H1 (cell line): ENCODE measurements around the gene EEF1AKMT2. TPM values are rescaled to one million over a fixed set of nuclear protein-coding genes. Genes with fewer than 3 reads are reported as not detected.

ENCODE experiments used
- CTCF ChIA-PET: fragments of 300-600 bp; sonication (Branson Sonifier 250); formaldehyde crosslinking; loops from one replicate; lab custom pipeline; 2021; ENCODE audit not compliant: partially characterized antibody; lab: Charles Lee
- POLR2A ChIA-PET: fragments of 300-600 bp; sonication (Branson Sonifier 250); formaldehyde crosslinking; loops from one replicate; lab custom pipeline; 2021; ENCODE audit warnings: inconsistent platforms; ENCODE audit not compliant: partially characterized antibody; lab: Charles Lee
- DNase-seq, 2 experiments: peaks; one replicate each; pipeline versions ENCODE4 v3.0.0 to v3.0.0-alpha.2; 2010 to 2022; ENCODE audit warnings: low spot score in 2 of 2, low read depth in 1 of 2, mixed read lengths in 1 of 2
- FAIRE-seq: peaks from 2 replicates; lab custom pipeline; 2011; peaks lifted over from hg19 to GRCh38; lab: Jason Lieb, UNC
- H2AFZ ChIP-seq: 2 replicates; pipeline ENCODE4 v1.8.1; 2012; ENCODE audit warnings: low read length, inconsistent platforms
- H2AK5ac ChIP-seq: 2 replicates; pipeline ENCODE4 v1.6.1; 2013; ENCODE audit warnings: low read depth, low read length
- H2BK120ac ChIP-seq: replicated peaks from 2 replicates; pipeline ENCODE3; 2013; ENCODE audit warnings: low read depth, low read length, inconsistent platforms
- H2BK12ac ChIP-seq: 2 replicates; pipeline ENCODE4 v1.6.1; 2013; ENCODE audit warnings: low read depth, low read length
- H2BK15ac ChIP-seq: 2 replicates; pipeline ENCODE4 v1.6.1; 2013; ENCODE audit warnings: low read length
- H2BK20ac ChIP-seq: 2 replicates; pipeline ENCODE4 v1.6.1; 2013; ENCODE audit warnings: low read length
- H2BK5ac ChIP-seq: 2 replicates; pipeline ENCODE4 v1.6.1; 2013; ENCODE audit warnings: low read depth, low read length
- H3K14ac ChIP-seq: 2 replicates; pipeline ENCODE4 v1.6.1; 2013; ENCODE audit warnings: inconsistent platforms; ENCODE audit not compliant: insufficient read length
- H3K18ac ChIP-seq: 2 replicates; pipeline ENCODE4 v1.6.1; 2013; ENCODE audit warnings: low read length; ENCODE audit errors: extremely low read depth
- H3K23ac ChIP-seq: 2 replicates; pipeline ENCODE4 v1.6.1; 2013; ENCODE audit warnings: inconsistent platforms; ENCODE audit not compliant: insufficient read length
- H3K23me2 ChIP-seq: 2 replicates; pipeline ENCODE4 v1.6.1; 2013; ENCODE audit warnings: low read depth, low read length
- H3K27ac ChIP-seq: 2 replicates; pipeline ENCODE4 v1.6.1; 2011; ENCODE audit warnings: low read depth, low read length, inconsistent platforms
- H3K27me3 ChIP-seq, 4 experiments: replicated peaks in 1 of 4; 1 replicate in 1 of 4; 2 replicates in 3 of 4; pipeline versions ENCODE4 v1.6.1 to v1.8.1; 2011 to 2013; ENCODE audit warnings: low read length in 3 of 4, mild to moderate bottlenecking in 3 of 4, inconsistent platforms in 2 of 4, mixed read lengths in 2 of 4, moderate library complexity in 1 of 4; ENCODE audit not compliant: control insufficient read depth in 3 of 4, insufficient read depth in 3 of 4; ENCODE audit errors: extremely low read depth in 1 of 4
- H3K36me3 ChIP-seq, 4 experiments: 2 replicates each; pipeline versions ENCODE4 v1.6.1 to v1.8.1; 2011 to 2013; ENCODE audit warnings: mild to moderate bottlenecking in 4 of 4, low read length in 3 of 4, moderate library complexity in 2 of 4, control low read depth in 1 of 4, inconsistent platforms in 1 of 4; ENCODE audit not compliant: insufficient read depth in 4 of 4, control insufficient read depth in 2 of 4
- H3K4ac ChIP-seq: replicated peaks from 2 replicates; pipeline ENCODE3; 2013; ENCODE audit warnings: low read length, low read depth, mixed read lengths, inconsistent platforms; ENCODE audit not compliant: insufficient read length
- H3K4me1 ChIP-seq, 4 experiments: replicated peaks in 1 of 4; 1 replicate in 1 of 4; 2 replicates in 3 of 4; pipeline versions ENCODE4 v1.6.1 to v1.8.1; 2011 to 2013; ENCODE audit warnings: low read length in 3 of 4, inconsistent platforms in 2 of 4, mixed read lengths in 1 of 4; ENCODE audit not compliant: insufficient read depth in 4 of 4, control insufficient read depth in 3 of 4
- H3K4me2 ChIP-seq, 2 experiments: 2 replicates each; pipeline versions ENCODE4 v1.6.1 to v1.8.1; 2011 to 2013; ENCODE audit warnings: low read depth in 2 of 2, low read length in 2 of 2, control low read depth in 1 of 2, inconsistent platforms in 1 of 2, mild to moderate bottlenecking in 1 of 2; ENCODE audit not compliant: insufficient read depth in 1 of 2
- H3K4me3 ChIP-seq, 4 experiments: fragments of 200-600, 300-600 bp in 1 of 4; sonication (generic), shearing (Covaris generic), sonication (Bioruptor Twin) in 1 of 4; 2 replicates each; pipeline versions ENCODE4 v1.5.1 to v1.8.1; 2011 to 2016; ENCODE audit warnings: low read length in 4 of 4, low read depth in 3 of 4, control low read depth in 2 of 4, inconsistent platforms in 2 of 4, mild to moderate bottlenecking in 2 of 4, mixed read lengths in 1 of 4, moderate library complexity in 1 of 4; ENCODE audit not compliant: insufficient read depth in 2 of 4; ENCODE audit errors: extremely low read depth in 1 of 4
- H3K56ac ChIP-seq: replicated peaks from 2 replicates; pipeline ENCODE3; 2013; ENCODE audit warnings: low read depth, mild to moderate bottlenecking, mixed read lengths, low read length, inconsistent platforms; ENCODE audit not compliant: insufficient read length
- H3K79me1 ChIP-seq: 2 replicates; pipeline ENCODE4 v1.6.1; 2013; ENCODE audit warnings: low read depth, low read length, control low read depth
- H3K79me2 ChIP-seq, 2 experiments: 2 replicates each; pipeline versions ENCODE4 v1.6.1 to v1.8.1; 2012 to 2013; ENCODE audit warnings: low read length in 2 of 2, mild to moderate bottlenecking in 2 of 2, inconsistent platforms in 1 of 2; ENCODE audit not compliant: insufficient read depth in 2 of 2, control insufficient read depth in 1 of 2
- H3K9ac ChIP-seq, 4 experiments: replicated peaks in 1 of 4; 1 replicate in 1 of 4; 2 replicates in 3 of 4; pipeline versions ENCODE4 v1.6.1 to v1.8.1; 2011 to 2013; ENCODE audit warnings: low read depth in 3 of 4, low read length in 3 of 4, control low read depth in 2 of 4, mild to moderate bottlenecking in 2 of 4, moderate library complexity in 2 of 4, inconsistent platforms in 1 of 4; ENCODE audit errors: extremely low read depth in 1 of 4
- H3K9me3 ChIP-seq, 2 experiments: 2 replicates each; pipeline versions ENCODE4 v1.6.1 to v1.8.1; 2012 to 2013; ENCODE audit warnings: mild to moderate bottlenecking in 2 of 2, moderate library complexity in 2 of 2, control low read depth in 1 of 2, inconsistent platforms in 1 of 2, low read depth in 1 of 2, low read length in 1 of 2, mixed read lengths in 1 of 2; ENCODE audit not compliant: insufficient read depth in 2 of 2
- H4K20me1 ChIP-seq, 2 experiments: replicated peaks in 1 of 2; 2 replicates each; pipeline versions ENCODE3 to v1.8.1; 2011 to 2013; ENCODE audit warnings: inconsistent platforms in 2 of 2, low read length in 2 of 2, mild to moderate bottlenecking in 1 of 2; ENCODE audit not compliant: insufficient read depth in 2 of 2, control insufficient read depth in 1 of 2
- H4K5ac ChIP-seq: 2 replicates; pipeline ENCODE4 v1.6.1; 2013; ENCODE audit warnings: low read length, low read depth, mixed read lengths, inconsistent platforms; ENCODE audit not compliant: insufficient read length
- H4K8ac ChIP-seq: 2 replicates; pipeline ENCODE4 v1.8.0; 2013; ENCODE audit warnings: mild to moderate bottlenecking, moderate library complexity, low read length, inconsistent platforms; ENCODE audit not compliant: insufficient read depth; ENCODE audit errors: extremely low read depth
- H4K91ac ChIP-seq: replicated peaks from 2 replicates; pipeline ENCODE3; 2013; ENCODE audit warnings: low read length, mixed read lengths, inconsistent platforms; ENCODE audit not compliant: insufficient read length
- BACH1 ChIP-seq: IDR thresholded peaks from 2 replicates; pipeline ENCODE4 v1.6.1; 2012; ENCODE audit warnings: low read length, improper control_type of control experiment
- BCL11A ChIP-seq, 2 experiments: IDR thresholded peaks; one replicate each; pipeline ENCODE4 v1.6.1; 2011; ENCODE audit warnings: low read depth in 2 of 2, low read length in 2 of 2, mild to moderate bottlenecking in 2 of 2
- CEBPB ChIP-seq: IDR thresholded peaks from 2 replicates; pipeline ENCODE4 v1.6.1; 2012; ENCODE audit warnings: low read depth, low read length
- CTBP2 ChIP-seq: IDR thresholded peaks from 2 replicates; pipeline ENCODE4 v1.7.0; 2011; ENCODE audit warnings: borderline replicate concordance, mild to moderate bottlenecking, moderate library complexity, mixed read lengths, low read length; ENCODE audit not compliant: insufficient read depth, insufficient read length
- HDAC6 ChIP-seq: IDR thresholded peaks from one replicate; pipeline ENCODE4 v1.7.1; 2012; ENCODE audit warnings: low read depth, mild to moderate bottlenecking, inconsistent platforms, low read length, moderate library complexity
- KDM1A ChIP-seq: fragments of 200-600, 300-600 bp; sonication (generic); IDR thresholded peaks from 2 replicates; pipeline ENCODE4 v1.7.1; 2016; ENCODE audit warnings: mild to moderate bottlenecking, low read length, borderline replicate concordance
- NANOG ChIP-seq: IDR thresholded peaks from 2 replicates; pipeline ENCODE4 v1.6.1; 2011; ENCODE audit warnings: low read length, low read depth, mild to moderate bottlenecking, inconsistent platforms; ENCODE audit not compliant: insufficient read depth, poor library complexity, severe bottlenecking
- NRF1 ChIP-seq: IDR thresholded peaks from 2 replicates; pipeline ENCODE4 v1.6.1; 2011; ENCODE audit warnings: mild to moderate bottlenecking, low read depth, low read length, improper control_type of control experiment
- POLR2A ChIP-seq, 2 experiments: IDR thresholded peaks; 1 replicate in 1 of 2; 2 replicates in 1 of 2; pipeline ENCODE4 v1.6.1; 2011; ENCODE audit warnings: low read depth in 2 of 2, low read length in 2 of 2, mild to moderate bottlenecking in 2 of 2; ENCODE audit errors: control extremely low read depth in 1 of 2
- POLR2AphosphoS5 ChIP-seq: IDR thresholded peaks from 2 replicates; pipeline ENCODE4 v1.6.1; 2011; ENCODE audit warnings: low read depth, low read length
- SP4 ChIP-seq: IDR thresholded peaks from 2 replicates; pipeline ENCODE4 v1.6.1; 2012; ENCODE audit warnings: low read length, inconsistent platforms
- TBP ChIP-seq: IDR thresholded peaks from 2 replicates; pipeline ENCODE4 v1.6.1; 2011; ENCODE audit warnings: low read depth, low read length, improper control_type of control experiment
- ZNF274 ChIP-seq: IDR thresholded peaks from 2 replicates; pipeline ENCODE4 v1.7.0; 2012; ENCODE audit warnings: low read length, borderline replicate concordance; ENCODE audit errors: extremely low read depth
- WGBS, 2 experiments: shearing (Covaris generic) in 1 of 2; methylation state at CpG; one replicate each; pipeline versions ENCODE4 v1.1.6 to v1.1.7; 2013 to 2015; ENCODE audit warnings: low lambda C conversion rate in 2 of 2, mixed read lengths in 2 of 2, inconsistent platforms in 1 of 2, low coverage in 1 of 2, missing lambda C conversion rate in 1 of 2; ENCODE audit not compliant: insufficient replicate concordance in 2 of 2, insufficient coverage in 1 of 2, insufficient read length in 1 of 2; ENCODE audit errors: extremely low coverage in 1 of 2, missing lambda C conversion rate in 1 of 2; 5-methylcytosine and 5-hydroxymethylcytosine counted together
- polyA plus RNA-seq, 7 experiments: library from polyadenylated mRNA; depleted of rRNA in 3 of 7; stranded (reverse) in 5 of 7; unstranded in 2 of 7; fragments of >200 nt in 5 of 7; fragments of 200-250 nt in 2 of 7; gene quantifications; 1 replicate in 5 of 7; 2 replicates in 1 of 7; 4 replicates in 1 of 7; pipeline versions ENCODE4 v1.2.1 to v1.2.3, GENCODE V29; 2011 to 2013; ENCODE audit warnings: missing spikeins in 2 of 7, mixed read lengths in 2 of 7
- total RNA-seq: library from RNA; stranded (reverse); fragmentation: NEBNext Ultra II Directional; extraction: Animal tissue kit (Norgen Biotek cat#: 25700); gene quantifications from 2 replicates; pipeline ENCODE4 v1.2.1, GENCODE V29; 2021

The EEF1AKMT2 gene
- total and polyA plus RNA-seq, 2 of the 8 experiments (the other 6 are each of a cell fraction or from before 2014, with no cell fraction given) = 9.8 to 26.8 TPM

- Histone ChIP-seq H3K23ac (no peak overlapping the region), H3K18ac (no peak overlapping the region), H3K56ac (no peak overlapping the region), H2BK120ac (no peak overlapping the region), H2BK12ac (no peak overlapping the region), H3K4me2 (no peak overlapping the region), H3K9me3 (no peaks in the 10 kb centered on the region), H3K4me3 (no peak overlapping the region), H3K27ac (no peak overlapping the region), H3K4ac (no peak overlapping the region), H2BK5ac (no peak overlapping the region), H3K23me2 (no peaks in the 10 kb centered on the region), H4K20me1 (peaks cover 0 to 16% of the 10 kb centered on the region in 2 experiments), H3K79me2 (no peaks in the 10 kb centered on the region), H2AFZ (no peak overlapping the region), H3K27me3 (no peaks in the 10 kb centered on the region), H3K4me1 (peaks cover 0 to 2% (median 2%) of the 10 kb centered on the region in 4 experiments; a peak in 3 of 7 replicates), H3K9ac (no peak overlapping the region; a peak in 1 of 7 replicates), H2BK15ac (no peak overlapping the region), H2AK5ac (no peak overlapping the region), H4K91ac (no peak overlapping the region), H4K8ac (no peak overlapping the region; the same call in none of the 2 replicates), H4K5ac (no peak overlapping the region), H2BK20ac (no peak overlapping the region), H3K14ac (no peak overlapping the region), H3K79me1 (peaks cover 7% of the 10 kb centered on the region), H3K36me3 (no peaks in the 10 kb centered on the region)
- DNase-seq = no peak
- WGBS, 2 experiments = 83% methylated on average over 8 of the region's 8 CpGs; no CpG with 5 or more reads in 1 of the 2 experiments
- ChIA-PET POLR2A (no interaction called here), CTCF (interaction anchor here (0.6 to 2.9 kb wide), 5 partner anchors 11 to 52 kb away, joined by 3 to 16 read pairs (median 3); no protein-coding TSS in a partner anchor)
- FAIRE-seq = no peak
- TF ChIP-seq HDAC6 = no peak
- TF ChIP-seq POLR2AphosphoS5 = no peak
- no peak for TF ChIP-seq NANOG
- no peak for TF ChIP-seq CTBP2
- no peak for TF ChIP-seq NRF1
- TF ChIP-seq TBP = no peak
- no peak for TF ChIP-seq BACH1
- no peak for TF ChIP-seq KDM1A
- no peak for TF ChIP-seq POLR2A (IDR thresholded peaks at IDR 0.05; ENCODE audit: control extremely low read depth in 1 of 2, low read depth in 2 of 2, low read length in 2 of 2)
- TF ChIP-seq BCL11A (IDR thresholded peaks at IDR 0.05; ENCODE audit: low read depth in 2 of 2, low read length in 2 of 2) = no peak
- no peak for TF ChIP-seq CEBPB
- TF ChIP-seq SP4 = no peak
- TF ChIP-seq ZNF274 = no peak
Measured at GRCh38 chr10:124722798-124723783, 68.6 kb downstream of the EEF1AKMT2 start.
